LNCAP (cell line): Measurements from ENCODE around the gene OSBPL10.

Source experiments
- CTCF ChIP-seq: fragments of 450-650 bp; IDR thresholded peaks from 2 replicates; pipeline ENCODE4 v1.5.1; 2017; ENCODE audit warnings: mild to moderate bottlenecking

OSBPL10 gene

GRCh38 chr3:31615071-31615875, 365.8 kb downstream of the OSBPL10 start:
- no peak for TF ChIP-seq CTCF

- TF ChIP-seq CTCF = no peak
Observed at GRCh38 chr3:31614162-31614921, 366.7 kb downstream of the OSBPL10 start.

GRCh38 chr3:31613654-31614053, 367.4 kb downstream of the OSBPL10 start:
- TF ChIP-seq CTCF = no peak

GRCh38 chr3:31613177-31613576, 367.9 kb downstream of the OSBPL10 start:
- TF ChIP-seq CTCF = no peak
